GM12874 (cell line): ENCODE data around the gene CMPK2.

ENCODE experiments used
- TF ChIP-seq, protein P1 (sequence below): IDR thresholded peaks from 2 replicates; pipeline ENCODE4 v1.5.1; 2011; ENCODE audit warnings: low read depth, mild to moderate bottlenecking, control low read depth, low read length, moderate library complexity; ENCODE audit not compliant: insufficient read depth

Gene CMPK2

DNA sequence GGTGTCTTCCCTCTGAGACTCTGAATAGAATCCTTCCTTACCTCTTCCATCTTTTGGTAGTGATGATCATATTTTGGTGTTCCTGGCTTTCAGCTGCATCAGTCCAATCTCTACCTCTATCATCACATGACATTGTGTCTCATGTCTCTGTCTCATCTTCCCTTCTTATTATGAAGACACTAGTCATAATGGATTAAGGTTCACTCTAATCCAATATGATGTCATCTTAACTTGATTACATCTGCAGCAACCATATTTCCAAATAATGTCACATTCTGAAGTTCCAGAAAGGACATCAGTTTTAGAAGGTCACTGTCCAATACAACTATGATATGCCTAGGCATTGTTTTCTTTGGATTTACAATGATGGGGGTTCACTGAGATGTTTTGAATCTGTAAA lies 31.5 kb downstream of the CMPK2 start:
- TF ChIP-seq, protein P1, sequence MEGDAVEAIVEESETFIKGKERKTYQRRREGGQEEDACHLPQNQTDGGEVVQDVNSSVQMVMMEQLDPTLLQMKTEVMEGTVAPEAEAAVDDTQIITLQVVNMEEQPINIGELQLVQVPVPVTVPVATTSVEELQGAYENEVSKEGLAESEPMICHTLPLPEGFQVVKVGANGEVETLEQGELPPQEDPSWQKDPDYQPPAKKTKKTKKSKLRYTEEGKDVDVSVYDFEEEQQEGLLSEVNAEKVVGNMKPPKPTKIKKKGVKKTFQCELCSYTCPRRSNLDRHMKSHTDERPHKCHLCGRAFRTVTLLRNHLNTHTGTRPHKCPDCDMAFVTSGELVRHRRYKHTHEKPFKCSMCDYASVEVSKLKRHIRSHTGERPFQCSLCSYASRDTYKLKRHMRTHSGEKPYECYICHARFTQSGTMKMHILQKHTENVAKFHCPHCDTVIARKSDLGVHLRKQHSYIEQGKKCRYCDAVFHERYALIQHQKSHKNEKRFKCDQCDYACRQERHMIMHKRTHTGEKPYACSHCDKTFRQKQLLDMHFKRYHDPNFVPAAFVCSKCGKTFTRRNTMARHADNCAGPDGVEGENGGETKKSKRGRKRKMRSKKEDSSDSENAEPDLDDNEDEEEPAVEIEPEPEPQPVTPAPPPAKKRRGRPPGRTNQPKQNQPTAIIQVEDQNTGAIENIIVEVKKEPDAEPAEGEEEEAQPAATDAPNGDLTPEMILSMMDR: no peak

DNA sequence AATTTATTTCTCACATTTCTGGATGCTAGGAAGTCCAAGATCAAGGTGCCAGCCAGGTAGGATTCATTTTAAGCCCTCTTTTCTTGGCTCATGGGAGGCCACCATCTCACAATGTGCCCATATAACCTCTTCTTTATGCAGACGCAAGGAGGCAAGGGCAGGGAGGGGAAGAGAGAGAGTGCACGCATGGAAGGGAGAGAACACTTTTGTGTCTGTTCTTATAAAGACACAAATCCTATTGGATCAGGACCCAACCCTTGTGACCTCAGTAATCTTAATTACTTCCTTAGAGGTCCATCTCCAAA lies 32.5 kb downstream of the CMPK2 start:
- TF ChIP-seq, protein P1: no peak

DNA sequence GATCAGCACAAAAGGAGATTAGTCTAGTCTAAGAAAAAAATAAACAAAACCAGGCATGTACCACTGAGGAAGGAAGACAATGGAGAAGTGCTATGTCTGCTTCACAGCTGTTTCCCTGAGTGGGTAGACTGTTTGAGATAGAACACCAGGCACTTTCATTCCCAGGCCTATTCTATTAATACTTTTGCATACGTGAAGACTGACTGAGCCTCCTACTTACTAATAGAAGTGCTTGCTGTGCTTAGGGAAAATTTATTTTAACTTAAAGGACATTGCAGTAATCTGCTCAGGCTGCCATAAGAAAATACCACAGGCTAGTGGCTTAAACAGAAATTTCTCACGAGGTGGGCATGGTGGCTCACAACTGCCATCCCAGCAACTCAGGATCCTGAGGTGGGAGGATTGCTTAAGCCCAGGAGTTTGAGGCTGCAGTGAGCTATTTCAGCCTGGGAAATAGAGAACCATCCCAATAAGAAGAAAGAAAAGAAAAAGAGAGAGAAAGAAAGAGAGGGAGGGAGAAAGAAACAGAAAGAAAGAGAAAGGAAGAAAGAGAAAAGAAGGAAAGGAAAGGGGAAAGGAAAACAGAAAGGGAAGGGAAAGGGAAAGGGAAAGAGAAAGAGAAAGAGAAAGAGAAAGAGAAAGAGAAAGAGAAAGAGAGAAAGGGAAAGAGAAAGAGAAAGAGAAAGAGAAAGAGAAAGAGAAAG lies 33.0 kb downstream of the CMPK2 start:
- TF ChIP-seq, protein P1: no peak

- TF ChIP-seq, protein P1: no peak
These were observed 34.5 kb downstream of the CMPK2 start for GRCh38 chr2:6831229-6831628.

- TF ChIP-seq, protein P1: 0 out of 2 replicates have a peak, but pooled peaks have one; percentile 14
These were observed 37.5 kb downstream of the CMPK2 start for GRCh38 chr2:6828299-6828584.

- TF ChIP-seq, protein P1: no peak
These were observed 38.0 kb downstream of the CMPK2 start for GRCh38 chr2:6827566-6828298.

DNA sequence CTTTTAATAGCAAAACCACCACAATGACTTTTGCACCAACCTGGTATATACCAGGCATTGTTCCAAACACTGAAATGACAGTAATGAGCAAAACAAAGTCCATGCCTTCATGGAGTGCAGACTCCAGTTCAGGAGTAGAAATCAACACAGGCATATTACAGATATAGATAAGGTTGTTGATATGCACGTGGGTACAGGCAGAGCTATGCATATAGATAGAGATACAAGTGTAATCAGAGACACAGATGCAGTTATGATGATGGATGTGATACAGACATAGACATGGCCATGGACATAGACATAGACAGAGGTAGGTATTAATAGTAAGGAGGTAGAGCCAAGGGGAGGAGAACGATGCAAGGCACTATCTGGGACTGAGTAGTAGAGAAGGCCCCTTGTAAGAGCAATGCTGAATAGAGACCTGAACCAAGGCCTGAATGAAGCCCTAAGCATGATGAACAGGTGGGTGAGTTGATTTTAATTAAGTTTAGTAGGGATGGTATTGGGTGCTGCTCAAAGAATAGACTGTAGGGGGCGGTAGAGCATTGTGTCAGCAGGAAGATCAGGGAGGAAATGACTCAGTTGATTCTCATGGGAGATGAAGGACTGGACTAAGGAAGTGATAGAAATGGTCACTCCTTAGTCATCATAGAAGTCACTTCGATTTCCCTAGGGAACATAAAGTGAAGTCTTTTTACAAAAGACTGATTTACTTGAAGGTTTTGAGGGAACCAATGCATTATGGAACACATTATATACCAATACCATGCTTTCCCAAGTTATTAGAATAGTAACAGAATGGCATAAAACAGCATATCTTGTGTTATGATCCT lies 39.4 kb downstream of the CMPK2 start:
- TF ChIP-seq, protein P1: peak; percentile 72
